Measurements from ENCODE around the gene ASIC4.

ASIC4 gene

DNA sequence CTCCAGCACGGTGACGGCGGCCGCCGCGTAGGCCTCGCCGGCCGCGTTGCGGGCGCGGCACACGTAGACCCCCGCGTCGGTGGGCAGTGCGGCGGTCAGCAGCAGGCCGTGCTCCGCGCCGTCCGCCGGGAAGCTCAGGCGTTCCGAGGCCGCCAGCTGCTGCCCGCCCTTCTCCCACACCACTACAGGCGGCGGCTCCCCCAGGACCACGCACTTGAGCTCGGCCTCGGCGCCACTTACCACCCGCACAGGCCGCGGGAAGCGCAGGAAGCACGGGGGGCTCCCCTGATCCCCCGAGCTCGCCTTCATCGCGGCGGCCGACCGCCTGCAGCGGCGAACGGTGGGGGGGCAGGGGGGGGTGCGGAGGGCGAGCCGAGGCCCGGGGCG, 56.6 kb downstream of the ASIC4 start:
- DNase-seq, result peak; percentile 33

DNA sequence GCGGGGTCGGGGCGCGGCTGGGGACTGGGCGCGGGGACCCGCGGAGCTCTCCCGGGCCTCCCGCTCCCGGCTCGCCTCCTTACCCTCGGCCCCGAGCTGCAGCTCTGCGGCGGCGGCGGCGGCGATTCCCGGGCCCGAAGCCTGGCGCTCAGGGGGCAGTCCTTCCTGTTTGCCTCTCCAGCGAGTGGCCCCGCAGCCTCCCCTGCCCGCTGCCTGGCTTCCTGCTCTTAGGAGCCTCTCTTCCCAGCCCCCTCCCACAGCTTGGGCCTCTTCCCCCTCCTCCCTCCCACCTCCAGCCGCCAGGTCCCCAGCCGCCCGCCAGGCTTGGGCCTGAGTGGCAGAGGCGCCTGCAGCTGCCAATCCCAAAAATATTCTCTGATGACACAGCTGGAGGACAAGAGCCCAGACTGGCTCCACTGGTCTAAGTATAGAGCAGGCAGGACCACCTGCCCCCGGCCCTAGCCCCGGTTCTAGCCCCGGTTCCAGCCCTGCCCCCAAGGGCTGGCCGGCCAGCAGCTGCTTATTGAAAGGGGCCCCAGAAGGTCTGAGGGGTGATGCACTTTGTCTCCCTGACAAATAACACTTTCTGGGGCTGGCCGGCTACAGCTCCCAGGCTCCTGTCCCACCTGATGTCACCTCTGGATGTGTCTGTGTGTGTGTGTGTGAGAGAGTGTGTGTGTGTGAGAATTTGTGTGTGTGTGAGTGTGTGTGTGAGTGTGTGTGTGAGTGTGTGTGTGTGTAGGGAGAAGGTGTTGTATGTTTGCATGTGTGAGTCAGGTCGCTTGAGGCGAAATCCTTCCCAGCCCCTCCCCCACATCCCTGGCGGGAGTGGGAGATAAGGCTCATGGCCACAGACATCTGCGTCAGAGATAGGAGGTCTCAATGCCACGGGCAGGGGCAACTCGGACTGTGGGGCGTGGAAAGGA, 57.3 kb downstream of the ASIC4 start, which contains the start of gene OBSL1:
OBSL1 (minus strand) TSS at position 229 of the 926 bp plus-strand sequence. CDS start 307 bp downstream, outside the sequence.
- peak; percentile 82 for DNase-seq

DNA sequence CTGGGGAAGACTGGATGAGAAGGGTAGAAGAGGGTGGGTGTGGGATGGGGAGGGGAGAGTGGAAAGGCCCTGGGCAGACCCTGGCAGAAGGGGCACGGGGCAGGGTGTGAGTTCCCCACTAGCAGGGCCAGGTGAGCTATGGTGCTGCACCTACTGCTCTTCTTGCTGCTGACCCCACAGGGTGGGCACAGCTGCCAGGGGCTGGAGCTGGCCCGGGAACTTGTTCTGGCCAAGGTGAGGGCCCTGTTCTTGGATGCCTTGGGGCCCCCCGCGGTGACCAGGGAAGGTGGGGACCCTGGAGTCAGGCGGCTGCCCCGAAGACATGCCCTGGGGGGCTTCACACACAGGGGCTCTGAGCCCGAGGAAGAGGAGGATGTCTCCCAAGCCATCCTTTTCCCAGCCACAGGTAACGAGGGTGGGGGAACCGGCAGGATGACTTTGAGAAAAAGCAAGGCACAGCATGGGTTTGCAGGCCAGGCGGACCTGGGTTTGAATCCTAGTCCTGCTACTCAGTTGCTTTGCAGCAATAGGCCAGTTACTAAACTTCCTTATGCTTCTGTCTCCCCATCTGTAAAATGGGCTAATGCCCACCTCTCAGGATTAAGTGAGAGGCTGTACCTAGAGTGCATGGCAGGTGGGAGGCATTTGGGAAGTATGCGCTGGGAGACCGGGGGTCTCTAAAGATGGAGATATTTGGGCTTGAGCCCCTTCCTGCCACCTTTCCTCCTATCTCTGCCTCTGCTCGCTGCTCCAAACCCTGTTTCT, 58.1 kb downstream of the ASIC4 start, which contains the start of gene INHA:
INHA (plus strand) TSS at position 74 of the 765 bp plus-strand sequence; CDS start at position 139, 65 bp downstream.
- DNase-seq, result no peak

DNA sequence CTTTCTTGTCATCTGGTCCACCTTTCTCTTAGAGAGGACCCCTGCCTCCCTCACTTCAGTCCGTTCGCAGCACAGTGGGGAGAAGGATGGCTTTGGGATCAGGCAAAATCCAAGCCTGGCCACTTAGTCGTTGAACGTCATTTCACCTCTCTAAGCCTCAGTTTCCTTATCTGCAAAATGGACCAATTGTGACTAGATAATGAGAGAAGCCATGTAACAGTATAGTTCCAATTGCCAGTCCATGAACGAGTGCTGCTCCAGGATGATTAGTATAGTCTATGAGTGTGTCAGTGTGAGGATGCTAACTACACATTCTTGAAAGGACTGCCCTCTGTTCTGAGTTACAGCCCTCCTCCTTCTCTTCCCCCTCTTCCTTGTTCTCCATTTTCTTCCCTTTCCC, 58.9 kb downstream of the ASIC4 start:
- DNase-seq, result no peak

DNA sequence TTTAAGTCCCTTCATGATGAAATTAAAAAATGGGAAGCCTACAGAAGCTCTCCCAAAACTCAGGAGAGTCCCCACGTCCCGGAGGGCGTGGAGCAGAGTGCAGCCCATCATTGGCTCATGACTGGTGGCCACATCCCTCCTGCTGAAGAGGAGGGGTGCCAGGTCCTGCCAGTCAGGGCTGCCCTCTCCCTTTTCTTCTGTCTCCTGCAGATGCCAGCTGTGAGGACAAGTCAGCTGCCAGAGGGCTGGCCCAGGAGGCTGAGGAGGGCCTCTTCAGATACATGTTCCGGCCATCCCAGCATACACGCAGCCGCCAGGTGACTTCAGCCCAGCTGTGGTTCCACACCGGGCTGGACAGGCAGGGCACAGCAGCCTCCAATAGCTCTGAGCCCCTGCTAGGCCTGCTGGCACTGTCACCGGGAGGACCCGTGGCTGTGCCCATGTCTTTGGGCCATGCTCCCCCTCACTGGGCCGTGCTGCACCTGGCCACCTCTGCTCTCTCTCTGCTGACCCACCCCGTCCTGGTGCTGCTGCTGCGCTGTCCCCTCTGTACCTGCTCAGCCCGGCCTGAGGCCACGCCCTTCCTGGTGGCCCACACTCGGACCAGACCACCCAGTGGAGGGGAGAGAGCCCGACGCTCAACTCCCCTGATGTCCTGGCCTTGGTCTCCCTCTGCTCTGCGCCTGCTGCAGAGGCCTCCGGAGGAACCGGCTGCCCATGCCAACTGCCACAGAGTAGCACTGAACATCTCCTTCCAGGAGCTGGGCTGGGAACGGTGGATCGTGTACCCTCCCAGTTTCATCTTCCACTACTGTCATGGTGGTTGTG, 60.4 kb downstream of the ASIC4 start:
- no peak for DNase-seq

DNA sequence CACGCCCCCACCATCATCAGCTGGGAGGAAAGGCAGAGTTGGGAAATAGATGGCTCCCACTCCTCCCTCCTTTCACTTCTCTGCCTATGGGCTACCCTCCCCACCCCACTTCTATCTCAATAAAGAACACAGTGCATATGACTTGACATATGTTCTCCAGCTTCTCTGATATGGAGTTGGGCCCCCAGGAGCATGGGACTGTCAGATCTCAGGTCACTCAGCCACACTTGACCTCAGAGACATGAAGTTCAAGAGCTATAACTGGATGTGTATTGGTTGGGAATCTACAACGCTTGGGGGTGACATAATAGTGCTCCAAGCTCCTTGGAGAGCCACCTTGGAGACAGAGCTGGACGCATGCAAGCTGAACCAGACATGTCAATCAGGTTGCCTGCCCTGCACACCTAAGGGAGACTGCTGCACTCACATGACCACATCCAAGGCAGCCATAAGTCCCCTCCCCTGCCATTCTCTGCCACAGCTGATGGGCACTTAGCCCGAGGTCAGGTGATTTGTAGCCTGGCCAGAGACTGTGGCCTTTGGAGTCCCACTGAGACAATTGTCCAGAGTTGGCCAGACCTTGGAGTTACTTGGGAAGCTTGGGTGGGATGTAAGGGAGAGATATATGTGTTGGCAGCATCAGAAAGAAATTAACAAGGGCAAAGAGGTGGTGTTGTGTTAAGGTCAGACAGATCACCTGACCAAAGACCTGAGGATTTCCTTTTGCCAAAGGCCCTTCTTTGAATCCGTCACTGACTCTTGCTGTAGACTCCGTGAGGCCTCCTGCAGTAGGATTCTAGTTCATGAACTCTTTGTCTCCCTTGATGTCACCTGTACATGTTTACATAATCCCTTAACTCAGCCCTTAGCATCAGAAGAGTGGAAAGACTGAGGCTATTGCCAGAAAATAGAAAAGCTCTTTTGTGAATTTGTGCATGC, 61.6 kb downstream of the ASIC4 start:
- DNase-seq, result no peak

DNA sequence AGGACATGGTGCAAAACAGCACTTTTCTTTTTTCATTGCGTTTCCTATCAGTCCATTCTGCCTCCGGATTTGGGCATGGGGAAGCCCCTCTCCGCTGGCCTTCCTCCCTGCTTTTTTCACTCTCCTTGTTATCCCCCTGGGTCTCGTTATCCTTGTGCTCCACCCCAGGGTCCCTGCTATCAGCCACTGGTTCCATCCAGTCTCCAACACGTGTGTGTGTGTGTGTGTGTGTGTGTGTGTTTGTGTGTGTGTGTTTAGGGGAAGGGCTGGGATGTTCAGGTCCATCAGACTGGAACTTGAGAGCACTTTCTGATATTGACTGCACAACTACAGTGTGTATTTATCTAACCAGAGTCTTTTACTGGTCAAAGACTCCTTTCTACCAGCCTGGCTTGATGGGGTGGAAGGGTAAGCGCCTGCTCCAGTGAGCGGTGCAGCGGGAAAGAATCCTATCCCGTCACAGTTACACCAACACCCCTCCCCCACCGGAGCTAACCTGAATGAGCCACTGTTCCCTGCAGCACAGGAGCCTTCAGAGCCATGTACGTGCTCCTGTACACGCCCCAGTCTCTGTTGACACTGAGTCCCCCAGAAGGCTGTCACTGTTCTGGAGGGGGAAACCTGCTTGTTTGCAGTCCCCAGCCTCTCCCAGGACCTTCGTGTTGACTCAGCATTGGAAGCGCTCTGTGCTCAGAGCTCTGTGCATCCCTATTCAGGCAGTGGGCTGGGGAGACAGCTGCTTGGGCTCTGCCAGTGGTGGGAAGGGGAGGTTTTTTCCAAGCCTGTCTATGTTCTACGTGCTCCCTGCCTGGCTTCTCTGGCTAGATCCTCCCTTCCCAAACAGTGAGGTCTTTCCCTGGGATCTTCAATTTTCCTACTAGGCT, 62.5 kb downstream of the ASIC4 start:
- DNase-seq, result peak; percentile 54

DNA sequence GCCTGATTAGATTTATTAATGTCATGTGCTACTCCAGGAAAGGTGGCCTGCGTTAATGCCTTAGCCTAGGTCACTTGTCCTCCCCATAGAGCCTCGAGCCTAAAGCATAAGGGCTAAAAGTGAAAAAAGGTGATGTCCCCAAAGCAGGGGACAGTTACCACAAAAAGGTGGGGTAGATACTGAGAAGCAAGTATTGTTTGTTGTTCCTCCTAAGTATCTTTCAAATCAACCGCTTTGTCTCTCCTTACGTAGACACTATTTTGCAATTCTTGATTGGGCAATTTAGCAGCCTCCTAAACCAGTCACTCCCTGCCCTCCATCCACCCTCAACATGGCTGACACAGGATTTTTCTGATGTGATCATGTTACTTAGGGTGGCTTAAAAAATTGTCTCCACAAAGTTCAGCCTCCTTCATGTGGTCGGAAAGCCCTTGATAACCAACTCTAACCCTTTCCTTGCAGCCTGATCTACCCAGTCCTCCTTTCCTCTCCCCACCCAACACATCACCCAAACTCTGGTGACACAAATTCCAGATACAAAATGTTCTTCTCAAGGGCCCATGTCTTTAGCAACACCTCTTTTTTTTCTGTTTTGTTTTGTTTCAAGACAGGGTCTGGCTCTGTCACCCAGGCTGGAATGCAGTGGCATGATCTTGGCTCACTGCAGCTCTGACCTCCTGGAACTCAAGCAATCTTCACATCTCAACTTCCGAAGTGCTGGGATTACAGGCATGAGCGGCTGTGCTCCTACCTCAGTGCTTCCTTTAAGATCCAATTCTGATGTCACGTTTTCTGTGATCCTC, 64.7 kb downstream of the ASIC4 start:
- DNase-seq, result no peak

DNA sequence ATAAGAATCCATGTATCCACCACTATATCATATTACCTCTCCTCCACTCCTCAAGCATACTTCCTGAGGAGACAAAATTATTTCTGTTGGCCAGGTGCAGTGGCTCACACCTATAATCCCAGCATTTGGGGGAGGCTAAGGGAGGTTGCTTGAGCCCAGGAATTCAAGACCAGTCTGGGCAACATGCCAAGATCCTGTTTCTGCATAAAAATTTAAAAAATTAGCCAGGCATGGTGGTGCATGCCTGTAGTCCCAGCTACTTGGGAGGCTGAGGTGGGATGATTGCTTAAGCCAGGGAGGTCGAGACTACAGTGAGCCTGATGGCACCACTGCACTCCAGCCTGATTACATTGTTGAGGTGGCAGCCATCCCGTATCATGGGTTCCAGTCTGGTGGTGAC, 67.1 kb downstream of the ASIC4 start:
- DNase-seq, result no peak
